IMR-90 (cell line): ENCODE data around the gene SEL1L3. TPM values are rescaled to one million over a fixed set of nuclear protein-coding genes. Genes with fewer than 3 reads are reported as not detected.

Source experiments
- ATAC-seq: fragments of 200-7000 bp; cut with Tn5 transposase; 2 replicates; pipeline ENCODE4 v1.9.1; 2020; ENCODE audit warnings: low read depth, mild to moderate bottlenecking, moderate library complexity
- BruUV-seq: library from RNA; stranded (reverse); fragments of 400-500 nt; replicated peaks from 2 replicates; lab custom pipeline; 2021; lab: Mats Ljungman, UMichigan
- CTCF ChIA-PET: fragments of 300-600 bp; formaldehyde crosslinking; extraction: SDS; loops from one replicate; lab custom pipeline; 2021; ENCODE audit warnings: antibody characterized with exemption; lab: Yijun Ruan, JAX
- POLR2A ChIA-PET: fragments of 300-600 bp; sonication (Branson Sonifier 250); formaldehyde crosslinking; loops from one replicate; lab custom pipeline; 2022; ENCODE audit warnings: antibody characterized with exemption; ENCODE audit not compliant: unreplicated experiment; lab: Charles Lee
- DNase-seq: peaks from one replicate; pipeline ENCODE4 v3.0.0; 2013
- H2AFZ ChIP-seq: replicated peaks from 2 replicates; pipeline ENCODE3; 2013; ENCODE audit warnings: low read length, mild to moderate bottlenecking; ENCODE audit not compliant: poor library complexity
- H2AK5ac ChIP-seq: 2 replicates; pipeline ENCODE4 v1.6.1; 2013; ENCODE audit warnings: low read depth, low read length, inconsistent platforms
- H2AK9ac ChIP-seq: replicated peaks from 2 replicates; pipeline ENCODE3; 2013; ENCODE audit warnings: mild to moderate bottlenecking, low read depth, low read length, moderate library complexity; ENCODE audit not compliant: poor library complexity
- H2BK120ac ChIP-seq: 2 replicates; pipeline ENCODE4 v1.6.1; 2013; ENCODE audit warnings: low read depth, low read length, inconsistent platforms
- H2BK15ac ChIP-seq: 3 replicates; pipeline ENCODE4 v1.6.1; 2013; ENCODE audit warnings: low read depth, low read length, inconsistent platforms
- H2BK20ac ChIP-seq: 2 replicates; pipeline ENCODE4 v1.6.1; 2013; ENCODE audit warnings: low read depth, mild to moderate bottlenecking, inconsistent platforms, low read length, moderate library complexity
- H2BK5ac ChIP-seq: 2 replicates; pipeline ENCODE4 v1.6.1; 2013; ENCODE audit warnings: mild to moderate bottlenecking, low read depth, low read length, inconsistent platforms; ENCODE audit not compliant: poor library complexity, severe bottlenecking
- H3K14ac ChIP-seq: replicated peaks from 2 replicates; pipeline ENCODE4 v1.6.1; 2013; ENCODE audit warnings: low read depth, low read length, inconsistent platforms
- H3K18ac ChIP-seq: 2 replicates; pipeline ENCODE4 v1.6.1; 2013; ENCODE audit warnings: low read depth, low read length, control low read depth
- H3K23ac ChIP-seq: 2 replicates; pipeline ENCODE4 v1.6.1; 2013; ENCODE audit warnings: low read depth, low read length, inconsistent platforms
- H3K27ac ChIP-seq: 2 replicates; pipeline ENCODE4 v1.5.1; 2013; ENCODE audit warnings: mild to moderate bottlenecking, control low read depth, low read length; ENCODE audit not compliant: insufficient read depth
- H3K27me3 ChIP-seq: 2 replicates; pipeline ENCODE4 v1.6.1; 2013; ENCODE audit warnings: low read length; ENCODE audit not compliant: control insufficient read depth, insufficient read depth
- H3K36me3 ChIP-seq: 2 replicates; pipeline ENCODE4 v1.6.1; 2013; ENCODE audit warnings: low read length, mixed read lengths; ENCODE audit not compliant: control insufficient read depth, insufficient read depth
- H3K4ac ChIP-seq: 2 replicates; pipeline ENCODE4 v1.6.1; 2013; ENCODE audit warnings: low read depth, low read length, inconsistent platforms
- H3K4me1 ChIP-seq: 2 replicates; pipeline ENCODE4 v1.6.1; 2013; ENCODE audit warnings: low read length, mixed read lengths; ENCODE audit not compliant: control insufficient read depth, insufficient read depth
- H3K4me2 ChIP-seq: 2 replicates; pipeline ENCODE4 v1.6.1; 2013; ENCODE audit warnings: low read depth, mild to moderate bottlenecking, control low read depth, low read length, moderate library complexity
- H3K4me3 ChIP-seq: 2 replicates; pipeline ENCODE4 v1.5.1; 2013; ENCODE audit warnings: low read depth, mild to moderate bottlenecking, control low read depth, low read length, moderate library complexity; ENCODE audit not compliant: insufficient read depth
- H3K56ac ChIP-seq: 2 replicates; pipeline ENCODE4 v1.6.1; 2013; ENCODE audit warnings: low read length, inconsistent platforms; ENCODE audit not compliant: insufficient read depth; ENCODE audit errors: extremely low read depth
- H3K79me1 ChIP-seq, 2 experiments: 2 replicates each; pipeline ENCODE4 v1.6.1; 2013; ENCODE audit warnings: low read length in 2 of 2, inconsistent platforms in 1 of 2, low read depth in 1 of 2
- H3K9ac ChIP-seq: 2 replicates; pipeline ENCODE4 v1.6.1; 2013; ENCODE audit warnings: low read depth, low read length, control low read depth
- H3K9me1 ChIP-seq: 2 replicates; pipeline ENCODE4 v1.6.1; 2013; ENCODE audit warnings: low read length, inconsistent platforms; ENCODE audit not compliant: insufficient read depth
- H3K9me3 ChIP-seq: 2 replicates; pipeline ENCODE4 v1.6.1; 2013; ENCODE audit warnings: low read length; ENCODE audit not compliant: control insufficient read depth, insufficient read depth
- H4K20me1 ChIP-seq: 2 replicates; pipeline ENCODE4 v1.6.1; 2013; ENCODE audit warnings: low read length, inconsistent platforms; ENCODE audit not compliant: insufficient read depth
- H4K5ac ChIP-seq: 2 replicates; pipeline ENCODE4 v1.6.1; 2013; ENCODE audit warnings: mild to moderate bottlenecking, low read depth, low read length, control low read depth
- H4K8ac ChIP-seq, 2 experiments: 2 replicates each; pipeline ENCODE4 v1.6.1; 2013; ENCODE audit warnings: low read depth in 2 of 2, low read length in 2 of 2, control low read depth in 1 of 2, inconsistent platforms in 1 of 2
- H4K91ac ChIP-seq: 2 replicates; pipeline ENCODE4 v1.6.1; 2013; ENCODE audit warnings: low read depth, low read length, inconsistent platforms; ENCODE audit not compliant: insufficient read depth
- BHLHE40 ChIP-seq: fragments of 150-350 bp; IDR thresholded peaks from 2 replicates; pipeline ENCODE4 v1.6.1; 2016; ENCODE audit warnings: mild to moderate bottlenecking, low read depth, low read length
- CEBPB ChIP-seq: IDR thresholded peaks from 2 replicates; pipeline ENCODE4 v1.6.1; 2012; ENCODE audit warnings: low read depth, low read length, improper control_type of control experiment
- CHD1 ChIP-seq: IDR thresholded peaks from 2 replicates; pipeline ENCODE4 v1.6.1; 2012; ENCODE audit warnings: low read depth, low read length, improper control_type of control experiment
- FOS ChIP-seq: fragments of 150-350 bp; IDR thresholded peaks from 2 replicates; pipeline ENCODE4 v1.6.1; 2016; ENCODE audit warnings: low read depth, low read length
- MAFK ChIP-seq: IDR thresholded peaks from 2 replicates; pipeline ENCODE4 v1.6.1; 2012; ENCODE audit warnings: low read depth, low read length, improper control_type of control experiment
- MAZ ChIP-seq: IDR thresholded peaks from 2 replicates; pipeline ENCODE4 v1.6.1; 2012; ENCODE audit warnings: low read depth, mild to moderate bottlenecking, low read length, improper control_type of control experiment, moderate library complexity, borderline replicate concordance
- MXI1 ChIP-seq: IDR thresholded peaks from 2 replicates; pipeline ENCODE4 v1.6.1; 2012; ENCODE audit warnings: low read depth, mild to moderate bottlenecking, low read length, moderate library complexity, borderline replicate concordance
- NFE2L2 ChIP-seq: fragments of 150-350 bp; IDR thresholded peaks from 2 replicates; pipeline ENCODE4 v1.6.1; 2016; ENCODE audit warnings: low read depth, mild to moderate bottlenecking, low read length
- POLR2A ChIP-seq: IDR thresholded peaks from 2 replicates; pipeline ENCODE4 v1.6.1; 2012; ENCODE audit warnings: mild to moderate bottlenecking, low read depth, low read length
- RAD21 ChIP-seq: IDR thresholded peaks from 2 replicates; pipeline ENCODE4 v1.6.1; 2012; ENCODE audit warnings: low read length, improper control_type of control experiment
- RCOR1 ChIP-seq: IDR thresholded peaks from 2 replicates; pipeline ENCODE4 v1.6.1; 2012; ENCODE audit warnings: mild to moderate bottlenecking, low read length, improper control_type of control experiment; ENCODE audit not compliant: insufficient replicate concordance
- RFX5 ChIP-seq: IDR thresholded peaks from 2 replicates; pipeline ENCODE4 v1.8.0; 2012; ENCODE audit warnings: low read depth, mild to moderate bottlenecking, low read length, moderate library complexity
- SMC3 ChIP-seq: fragments of 150-350 bp; IDR thresholded peaks from 2 replicates; pipeline ENCODE4 v1.6.1; 2016; ENCODE audit warnings: low read depth, mild to moderate bottlenecking, antibody characterized with exemption, low read length, moderate library complexity
- WGBS, 2 experiments: methylation state at CpG; one replicate each; pipeline versions ENCODE4 v1.1.5 to v1.1.7; 2013; ENCODE audit warnings: missing lambda C conversion rate in 2 of 2; ENCODE audit not compliant: insufficient read length in 1 of 2; ENCODE audit errors: extremely low coverage in 2 of 2; 5-methylcytosine and 5-hydroxymethylcytosine counted together
- dilution Hi-C: fragments of 300-500 bp; cut with HindIII; formaldehyde crosslinking; loops from one replicate; pipeline ENCODE4 v1.14.3; 2018; ENCODE audit warnings: low sequenced_read_pairs; ENCODE audit not compliant: unreplicated experiment
- in situ Hi-C: fragments of 300-500 bp; cut with MboI; formaldehyde crosslinking; loops from 3 replicates; pipeline ENCODE4 v1.14.3; 2019; ENCODE audit warnings: low sequenced_read_pairs, inconsistent platforms, mixed read lengths
- intact Hi-C: fragments of 100-400 bp; cut with micrococcal nuclease; formaldehyde crosslinking; loops from 2 replicates; pipeline ENCODE4 v1.10.0; 2022
- polyA plus RNA-seq, 3 experiments: library from polyadenylated mRNA; depleted of rRNA; stranded (reverse); fragments of >200 nt; gene quantifications; 2 replicates each; pipeline ENCODE4 v1.2.3, GENCODE V29; 2012; ENCODE audit warnings: low replicate concordance in 1 of 3
- total RNA-seq: library from RNA; depleted of rRNA; stranded (reverse); fragments of >200 nt; gene quantifications from 2 replicates; pipeline ENCODE4 v1.2.3, GENCODE V29; 2012
- TF ChIP-seq, protein P1 (sequence below): fragments of 150-350 bp; IDR thresholded peaks from 2 replicates; pipeline ENCODE4 v1.6.1; 2017; ENCODE audit warnings: mild to moderate bottlenecking, antibody characterized with exemption, low read length, low read depth
- TF ChIP-seq, protein P2 (sequence below): conservative IDR thresholded peaks from 2 replicates; pipeline ENCODE4 v1.5.1; 2012; ENCODE audit warnings: mild to moderate bottlenecking, low read depth, low read length, improper control_type of control experiment
- TF ChIP-seq, protein P3 (sequence below): fragments of 150-350 bp; IDR thresholded peaks from 2 replicates; pipeline ENCODE4 v1.6.1; 2016; ENCODE audit warnings: low read depth, mild to moderate bottlenecking, low read length, moderate library complexity, borderline replicate concordance

The SEL1L3 gene
- total and polyA plus RNA-seq, 2 of the 4 experiments (the other 2 are of a cell fraction), result 16.4 to 43.7 TPM

DNA sequence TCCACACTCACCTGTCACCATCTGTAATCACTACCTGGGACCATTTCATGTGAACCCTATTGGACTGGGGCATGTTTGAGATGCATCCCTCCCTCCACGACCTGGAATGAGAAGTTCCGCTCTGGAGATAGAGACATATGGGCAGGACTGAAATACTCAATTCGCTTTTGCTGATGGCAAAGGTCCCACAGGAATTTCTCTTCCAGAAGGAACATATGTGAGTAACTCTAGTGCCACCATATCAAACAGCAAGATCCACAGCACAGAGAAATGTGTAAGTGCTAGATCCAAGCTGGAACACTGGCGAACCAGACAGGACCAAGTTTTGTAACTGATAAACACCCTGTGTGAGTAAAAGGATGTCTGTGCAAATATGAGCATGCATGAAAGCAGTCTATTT is 43.9 kb downstream of the SEL1L3 start:
- Histone ChIP-seq H3K9me1 (peaks cover 35% of the 10 kb centered on the region), H3K4me1 (peaks cover 28% of the 10 kb centered on the region), H3K14ac (peak overlapping the region; percentile 90; the same call in 1 of the 2 replicates), H2BK120ac (peak overlapping the region; percentile 81), H3K36me3 (peaks cover 3% of the 10 kb centered on the region), H3K27me3 (no peaks in the 10 kb centered on the region), H3K56ac (no peak overlapping the region), H4K20me1 (peaks cover 4% of the 10 kb centered on the region; the same call in 1 of the 2 replicates), H3K9ac (no peak overlapping the region), H3K27ac (no peak overlapping the region), H3K79me1 (peaks cover 0 to 6% of the 10 kb centered on the region in 2 experiments; a peak in 2 of 4 replicates), H2BK20ac (peak overlapping the region; percentile 74), H3K4me2 (peak overlapping the region; percentile 12; the same call in 1 of the 2 replicates), H3K4ac (peak overlapping the region; percentile 56; the same call in 1 of the 2 replicates), H4K5ac (no peak overlapping the region), H2BK5ac (peak overlapping the region; percentile 53), H2AK5ac (peak overlapping the region; percentile 74; the same call in 1 of the 2 replicates), H4K91ac (no peak overlapping the region; the same call in 1 of the 2 replicates), H4K8ac (peak overlapping the region in 1 of 2 experiments; percentile 16; a peak in 2 of 4 replicates), H3K4me3 (no peak overlapping the region), H3K23ac (no peak overlapping the region), H2AFZ (peak overlapping the region; percentile 16), H3K9me3 (no peaks in the 10 kb centered on the region), H3K18ac (no peak overlapping the region), H2AK9ac (no peak overlapping the region), H2BK15ac (peak overlapping the region; percentile 55; the same call in 1 of the 3 replicates)
- in situ Hi-C loops (no loop called here), intact Hi-C loops (loop anchor here (5.0 kb wide), 1 partner anchor 93 kb away; the partner anchor contains the start of gene SMIM20), dilution Hi-C loops (no loop called here)
- no CpG with 5 or more reads among the region's 4 CpGs for WGBS, 2 experiments
- BruUV-seq, result no TSS peak
- TF ChIP-seq CEBPB (no peak), RFX5 (no peak), NFE2L2 (no peak), MAFK (no peak), MXI1 (no peak), SMC3 (no peak), BHLHE40 (no peak), RAD21 (no peak), POLR2A (no peak), RCOR1 (no peak), MAZ (no peak), FOS (no peak), CHD1 (no peak)
- TF ChIP-seq, protein P1, sequence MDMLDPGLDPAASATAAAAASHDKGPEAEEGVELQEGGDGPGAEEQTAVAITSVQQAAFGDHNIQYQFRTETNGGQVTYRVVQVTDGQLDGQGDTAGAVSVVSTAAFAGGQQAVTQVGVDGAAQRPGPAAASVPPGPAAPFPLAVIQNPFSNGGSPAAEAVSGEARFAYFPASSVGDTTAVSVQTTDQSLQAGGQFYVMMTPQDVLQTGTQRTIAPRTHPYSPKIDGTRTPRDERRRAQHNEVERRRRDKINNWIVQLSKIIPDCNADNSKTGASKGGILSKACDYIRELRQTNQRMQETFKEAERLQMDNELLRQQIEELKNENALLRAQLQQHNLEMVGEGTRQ, result no peak
- TF ChIP-seq, protein P2, sequence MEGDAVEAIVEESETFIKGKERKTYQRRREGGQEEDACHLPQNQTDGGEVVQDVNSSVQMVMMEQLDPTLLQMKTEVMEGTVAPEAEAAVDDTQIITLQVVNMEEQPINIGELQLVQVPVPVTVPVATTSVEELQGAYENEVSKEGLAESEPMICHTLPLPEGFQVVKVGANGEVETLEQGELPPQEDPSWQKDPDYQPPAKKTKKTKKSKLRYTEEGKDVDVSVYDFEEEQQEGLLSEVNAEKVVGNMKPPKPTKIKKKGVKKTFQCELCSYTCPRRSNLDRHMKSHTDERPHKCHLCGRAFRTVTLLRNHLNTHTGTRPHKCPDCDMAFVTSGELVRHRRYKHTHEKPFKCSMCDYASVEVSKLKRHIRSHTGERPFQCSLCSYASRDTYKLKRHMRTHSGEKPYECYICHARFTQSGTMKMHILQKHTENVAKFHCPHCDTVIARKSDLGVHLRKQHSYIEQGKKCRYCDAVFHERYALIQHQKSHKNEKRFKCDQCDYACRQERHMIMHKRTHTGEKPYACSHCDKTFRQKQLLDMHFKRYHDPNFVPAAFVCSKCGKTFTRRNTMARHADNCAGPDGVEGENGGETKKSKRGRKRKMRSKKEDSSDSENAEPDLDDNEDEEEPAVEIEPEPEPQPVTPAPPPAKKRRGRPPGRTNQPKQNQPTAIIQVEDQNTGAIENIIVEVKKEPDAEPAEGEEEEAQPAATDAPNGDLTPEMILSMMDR, result no peak
- TF ChIP-seq, protein P3, sequence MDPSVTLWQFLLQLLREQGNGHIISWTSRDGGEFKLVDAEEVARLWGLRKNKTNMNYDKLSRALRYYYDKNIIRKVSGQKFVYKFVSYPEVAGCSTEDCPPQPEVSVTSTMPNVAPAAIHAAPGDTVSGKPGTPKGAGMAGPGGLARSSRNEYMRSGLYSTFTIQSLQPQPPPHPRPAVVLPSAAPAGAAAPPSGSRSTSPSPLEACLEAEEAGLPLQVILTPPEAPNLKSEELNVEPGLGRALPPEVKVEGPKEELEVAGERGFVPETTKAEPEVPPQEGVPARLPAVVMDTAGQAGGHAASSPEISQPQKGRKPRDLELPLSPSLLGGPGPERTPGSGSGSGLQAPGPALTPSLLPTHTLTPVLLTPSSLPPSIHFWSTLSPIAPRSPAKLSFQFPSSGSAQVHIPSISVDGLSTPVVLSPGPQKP, result no peak
- DNase-seq (no peak), ATAC-seq (no peak)
- POLR2A ChIA-PET, result no interaction called here
- CTCF ChIA-PET, result no interaction called here
